ENCODE data around the gene NCK1.

DNA sequence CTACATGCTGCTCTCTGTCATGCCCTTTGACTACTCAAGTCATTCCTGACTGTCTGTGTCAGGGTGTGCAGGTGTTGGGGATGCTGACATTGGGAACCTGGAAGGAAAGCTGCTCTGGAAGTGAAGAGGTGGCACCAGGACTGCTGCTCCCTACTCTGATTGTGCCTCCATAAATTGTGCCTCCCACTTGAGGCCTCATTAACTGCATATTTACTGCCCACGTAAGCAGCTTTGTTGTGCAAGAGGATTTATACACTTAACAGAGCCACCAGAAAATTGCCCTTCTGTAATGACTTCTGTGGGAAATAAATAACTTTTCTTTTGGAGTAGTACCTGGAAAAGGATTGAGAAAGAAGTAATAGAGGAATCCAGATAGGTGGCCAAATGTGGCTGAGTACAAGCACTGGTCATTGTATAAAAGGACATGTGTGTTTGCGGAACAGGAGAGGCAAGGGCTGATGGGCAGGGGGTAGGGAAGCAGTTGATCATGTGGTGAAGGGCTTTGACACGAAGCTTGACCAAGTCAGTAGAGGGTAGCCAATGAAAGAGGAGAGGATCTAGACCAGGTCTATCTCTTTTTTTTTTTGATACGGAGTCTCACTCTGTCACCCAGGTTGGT is 120.6 kb downstream of the NCK1 start:
- TF ChIP-seq POLR2A (IDR thresholded peaks at IDR 0.05) (no peak), POLR2AphosphoS5 (IDR thresholded peaks at IDR 0.05) (no peak)
- TF ChIP-seq, protein P1, sequence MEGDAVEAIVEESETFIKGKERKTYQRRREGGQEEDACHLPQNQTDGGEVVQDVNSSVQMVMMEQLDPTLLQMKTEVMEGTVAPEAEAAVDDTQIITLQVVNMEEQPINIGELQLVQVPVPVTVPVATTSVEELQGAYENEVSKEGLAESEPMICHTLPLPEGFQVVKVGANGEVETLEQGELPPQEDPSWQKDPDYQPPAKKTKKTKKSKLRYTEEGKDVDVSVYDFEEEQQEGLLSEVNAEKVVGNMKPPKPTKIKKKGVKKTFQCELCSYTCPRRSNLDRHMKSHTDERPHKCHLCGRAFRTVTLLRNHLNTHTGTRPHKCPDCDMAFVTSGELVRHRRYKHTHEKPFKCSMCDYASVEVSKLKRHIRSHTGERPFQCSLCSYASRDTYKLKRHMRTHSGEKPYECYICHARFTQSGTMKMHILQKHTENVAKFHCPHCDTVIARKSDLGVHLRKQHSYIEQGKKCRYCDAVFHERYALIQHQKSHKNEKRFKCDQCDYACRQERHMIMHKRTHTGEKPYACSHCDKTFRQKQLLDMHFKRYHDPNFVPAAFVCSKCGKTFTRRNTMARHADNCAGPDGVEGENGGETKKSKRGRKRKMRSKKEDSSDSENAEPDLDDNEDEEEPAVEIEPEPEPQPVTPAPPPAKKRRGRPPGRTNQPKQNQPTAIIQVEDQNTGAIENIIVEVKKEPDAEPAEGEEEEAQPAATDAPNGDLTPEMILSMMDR (IDR thresholded peaks at IDR 0.05 in 8 of 11, conservative IDR thresholded peaks at IDR 0.05 in 3 of 11): no peak

All from spleen (tissue), 7 donors.